Measurements from ENCODE around the gene RNGTT.

Gene RNGTT

DNA sequence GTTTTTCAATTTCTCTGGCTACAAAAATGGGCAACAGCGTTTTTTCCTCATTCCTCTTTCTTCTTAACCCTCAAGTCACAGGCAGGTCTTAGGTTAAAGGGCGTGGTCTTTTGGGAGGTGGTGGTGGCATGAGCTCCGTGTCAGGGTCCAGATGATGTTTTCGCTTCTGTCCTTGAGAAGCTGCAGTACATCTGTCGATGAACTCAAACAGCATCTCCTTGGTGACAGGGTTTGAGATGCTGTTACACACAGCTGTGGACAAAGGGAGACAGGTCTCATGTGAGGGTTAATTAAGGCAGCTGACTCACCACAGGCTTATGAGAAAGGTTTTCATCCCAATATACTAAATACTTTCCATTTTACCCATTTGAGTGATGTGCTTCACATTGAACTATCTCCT is 350.8 kb downstream of the RNGTT start:
- Histone ChIP-seq H3K4me3 (no peak overlapping the region), H3K9me3 (ENCODE audit: low read depth, low read length) (no peaks in the 10 kb centered on the region), H3K27ac (no peak overlapping the region), H3K9ac (ENCODE audit: insufficient read length) (no peak overlapping the region), H3K36me3 (ENCODE audit: insufficient read depth, low read length) (peaks cover 5% of the 10 kb centered on the region; the same call in 1 of the 2 replicates)
- DNase-seq (ENCODE audit: low read depth, low spot score) = no peak
- TF ChIP-seq FOXP2 (optimal IDR thresholded peaks at IDR 0.05; ENCODE audit: control extremely low read depth, extremely low read length, insufficient read depth) = no peak
- no peak for TF ChIP-seq EZH2 (IDR thresholded peaks at IDR 0.05)
- TF ChIP-seq POLR2AphosphoS5 (IDR thresholded peaks at IDR 0.05; ENCODE audit: borderline replicate concordance, low read depth, low read length) = no peak

DNA sequence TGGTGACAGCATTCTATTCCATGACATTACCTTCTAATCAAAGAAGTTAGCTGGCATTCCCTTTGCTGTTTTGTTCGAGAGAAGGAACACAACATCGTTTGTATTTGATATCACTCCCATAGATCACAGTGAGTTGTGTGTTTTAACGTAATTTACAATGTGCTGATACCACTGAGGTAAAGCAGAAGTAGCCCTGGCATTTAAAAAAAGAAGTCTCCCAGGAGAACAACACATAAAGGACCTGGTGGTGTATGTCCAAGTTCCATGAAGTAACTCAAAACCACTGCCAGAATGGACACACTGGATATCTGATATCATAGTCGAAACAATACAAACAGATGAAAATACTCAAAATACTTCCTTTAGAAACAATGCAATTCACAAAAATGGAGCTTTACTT is 351.7 kb downstream of the RNGTT start:
- Histone ChIP-seq H3K4me3 (no peak overlapping the region), H3K9ac (ENCODE audit: insufficient read length) (no peak overlapping the region), H3K36me3 (ENCODE audit: insufficient read depth, low read length) (peaks cover 5% of the 10 kb centered on the region; the same call in 1 of the 2 replicates), H3K27ac (no peak overlapping the region), H3K9me3 (ENCODE audit: low read depth, low read length) (no peaks in the 10 kb centered on the region)
- no peak for DNase-seq (ENCODE audit: low read depth, low spot score)
- TF ChIP-seq POLR2AphosphoS5 (IDR thresholded peaks at IDR 0.05; ENCODE audit: borderline replicate concordance, low read depth, low read length) (no peak), EZH2 (IDR thresholded peaks at IDR 0.05) (no peak), FOXP2 (optimal IDR thresholded peaks at IDR 0.05; ENCODE audit: control extremely low read depth, extremely low read length, insufficient read depth) (no peak)

DNA sequence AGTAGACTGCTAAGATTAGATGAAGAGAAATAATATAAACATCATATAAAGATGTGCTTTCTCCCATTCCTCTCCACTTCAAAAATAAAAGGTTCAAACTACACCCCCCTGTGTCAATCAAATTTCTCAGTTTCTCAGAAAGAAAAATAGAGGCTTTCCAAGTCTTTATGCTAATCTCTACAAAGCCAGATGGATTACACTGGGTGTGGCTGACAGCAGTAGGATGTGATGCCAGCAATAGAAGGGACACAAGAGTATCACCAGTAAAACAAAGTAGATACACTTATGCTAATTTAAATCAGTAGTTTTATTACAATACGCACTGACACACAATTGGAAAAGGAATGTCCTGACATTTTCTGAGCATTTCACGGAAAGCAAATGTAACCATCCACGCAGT is 353.4 kb downstream of the RNGTT start:
- peaks cover 5% of the 10 kb centered on the region; the same call in 1 of the 2 replicates for H3K36me3 ChIP-seq (ENCODE audit: insufficient read depth, low read length)
- H3K27ac ChIP-seq = no peak overlapping the region
- TF ChIP-seq POLR2AphosphoS5 (IDR thresholded peaks at IDR 0.05; ENCODE audit: borderline replicate concordance, low read depth, low read length) = no peak
- TF ChIP-seq FOXP2 (optimal IDR thresholded peaks at IDR 0.05; ENCODE audit: control extremely low read depth, extremely low read length, insufficient read depth) = no peak
- TF ChIP-seq EZH2 (IDR thresholded peaks at IDR 0.05) = no peak
- DNase-seq (ENCODE audit: low read depth, low spot score) = no peak
- no peaks in the 10 kb centered on the region for H3K9me3 ChIP-seq (ENCODE audit: low read depth, low read length)
- H3K4me3 ChIP-seq = no peak overlapping the region
- H3K9ac ChIP-seq (ENCODE audit: insufficient read length) = no peak overlapping the region

DNA sequence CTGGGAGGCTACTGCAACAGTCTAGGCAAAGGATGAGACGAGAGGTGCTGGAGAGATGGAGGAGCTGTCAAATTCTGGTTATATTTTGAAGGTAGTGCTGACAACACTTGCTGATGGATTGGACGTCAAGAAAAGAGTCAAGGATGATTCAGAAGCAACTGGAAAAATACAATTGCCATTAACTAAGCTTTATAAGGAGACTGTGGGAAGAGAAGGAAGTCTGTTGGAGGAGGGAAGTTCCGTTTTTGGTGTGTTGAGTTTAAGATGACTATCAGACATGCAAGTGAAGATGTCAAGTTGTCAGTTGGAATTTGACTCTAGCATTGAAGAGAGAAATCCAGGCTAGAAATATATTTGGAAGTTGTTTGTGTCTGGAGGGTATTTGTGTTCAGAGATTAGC is 358.1 kb downstream of the RNGTT start:
- Histone ChIP-seq H3K27ac (no peak overlapping the region), H3K4me3 (no peak overlapping the region), H3K9me3 (ENCODE audit: low read depth, low read length) (no peaks in the 10 kb centered on the region), H3K9ac (ENCODE audit: insufficient read length) (no peak overlapping the region), H3K36me3 (ENCODE audit: insufficient read depth, low read length) (no peaks in the 10 kb centered on the region)
- no peak for DNase-seq (ENCODE audit: low read depth, low spot score)
- no peak for TF ChIP-seq EZH2 (IDR thresholded peaks at IDR 0.05)
- TF ChIP-seq FOXP2 (optimal IDR thresholded peaks at IDR 0.05; ENCODE audit: control extremely low read depth, extremely low read length, insufficient read depth) = no peak
- TF ChIP-seq POLR2AphosphoS5 (IDR thresholded peaks at IDR 0.05; ENCODE audit: borderline replicate concordance, low read depth, low read length) = no peak

DNA sequence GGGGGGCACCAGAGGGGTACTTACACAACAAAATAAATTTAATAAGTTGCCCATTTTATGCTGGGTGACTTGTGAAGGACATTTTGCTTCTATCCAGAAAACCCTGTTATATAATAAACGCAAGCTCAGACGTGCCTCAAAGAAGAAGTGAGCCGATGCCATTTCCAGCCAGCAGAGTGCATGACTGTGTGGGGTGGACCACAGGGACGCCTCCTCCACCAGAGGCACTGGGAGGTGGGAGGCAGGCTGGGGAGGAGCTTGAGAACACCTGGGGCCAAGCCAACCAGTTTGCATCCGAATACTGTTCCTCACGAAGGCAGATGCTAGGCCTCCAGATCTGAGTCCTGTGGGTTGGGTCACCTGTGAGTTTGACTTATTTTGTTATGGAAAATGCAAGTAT is 363.8 kb downstream of the RNGTT start:
- H3K9ac ChIP-seq (ENCODE audit: insufficient read length) = no peak overlapping the region
- H3K4me3 ChIP-seq = no peak overlapping the region
- no peak overlapping the region for H3K27ac ChIP-seq
- no peaks in the 10 kb centered on the region for H3K36me3 ChIP-seq (ENCODE audit: insufficient read depth, low read length)
- no peak for DNase-seq (ENCODE audit: low read depth, low spot score)
- no peaks in the 10 kb centered on the region for H3K9me3 ChIP-seq (ENCODE audit: low read depth, low read length)
- TF ChIP-seq FOXP2 (optimal IDR thresholded peaks at IDR 0.05; ENCODE audit: control extremely low read depth, extremely low read length, insufficient read depth) = no peak
- TF ChIP-seq POLR2AphosphoS5 (IDR thresholded peaks at IDR 0.05; ENCODE audit: borderline replicate concordance, low read depth, low read length) = no peak
- no peak for TF ChIP-seq EZH2 (IDR thresholded peaks at IDR 0.05)

DNA sequence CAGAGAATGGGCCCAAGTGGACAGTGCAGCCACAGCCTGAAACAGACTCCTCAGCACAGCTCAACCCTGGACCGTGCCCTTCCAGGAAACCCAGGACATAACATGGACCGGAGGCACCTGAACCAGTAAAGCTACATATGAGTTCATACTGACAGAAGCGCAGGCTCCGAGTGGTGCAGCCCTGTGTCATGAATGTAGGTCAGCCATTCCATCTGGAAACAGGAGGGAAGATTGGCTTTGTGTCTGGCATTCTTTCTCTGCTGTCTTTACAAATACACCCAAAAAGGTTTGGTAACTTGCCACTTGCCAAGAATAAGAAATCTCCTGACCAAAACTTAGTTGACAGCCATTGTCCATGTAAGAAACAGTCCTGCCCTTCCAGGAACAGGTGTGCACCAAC is 366.6 kb downstream of the RNGTT start:
- no peak for DNase-seq (ENCODE audit: low read depth, low spot score)
- Histone ChIP-seq H3K9me3 (ENCODE audit: low read depth, low read length) (no peaks in the 10 kb centered on the region), H3K9ac (ENCODE audit: insufficient read length) (no peak overlapping the region), H3K27ac (no peak overlapping the region), H3K36me3 (ENCODE audit: insufficient read depth, low read length) (no peaks in the 10 kb centered on the region), H3K4me3 (no peak overlapping the region)
- TF ChIP-seq EZH2 (IDR thresholded peaks at IDR 0.05) (no peak), FOXP2 (optimal IDR thresholded peaks at IDR 0.05; ENCODE audit: control extremely low read depth, extremely low read length, insufficient read depth) (no peak), POLR2AphosphoS5 (IDR thresholded peaks at IDR 0.05; ENCODE audit: borderline replicate concordance, low read depth, low read length) (no peak)

DNA sequence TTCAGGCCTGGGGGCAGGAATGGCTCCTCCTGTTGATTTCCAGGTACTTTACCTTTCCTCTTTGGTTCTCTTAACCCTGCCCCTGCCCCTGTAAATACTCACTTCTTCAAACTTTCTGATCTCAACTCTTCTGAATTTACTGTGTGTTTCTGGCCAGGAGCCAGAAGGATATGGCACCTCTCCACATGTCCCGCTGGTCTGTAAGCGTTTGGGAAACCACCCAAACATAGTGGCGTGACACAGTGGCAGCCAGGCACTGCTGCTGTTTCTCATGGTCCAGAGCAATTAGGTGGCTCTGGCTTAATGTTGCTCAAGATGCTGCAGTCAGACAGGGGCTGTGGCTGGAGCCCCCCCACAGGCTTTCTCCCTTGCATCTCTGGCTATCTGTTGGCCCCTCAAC is 374.5 kb downstream of the RNGTT start:
- H3K4me3 ChIP-seq = no peak overlapping the region
- no peak for DNase-seq (ENCODE audit: low read depth, low spot score)
- no peak for TF ChIP-seq EZH2 (IDR thresholded peaks at IDR 0.05)
- no peak for TF ChIP-seq FOXP2 (optimal IDR thresholded peaks at IDR 0.05; ENCODE audit: control extremely low read depth, extremely low read length, insufficient read depth)
- no peak for TF ChIP-seq POLR2AphosphoS5 (IDR thresholded peaks at IDR 0.05; ENCODE audit: borderline replicate concordance, low read depth, low read length)
- H3K36me3 ChIP-seq (ENCODE audit: insufficient read depth, low read length) = no peaks in the 10 kb centered on the region
- H3K9me3 ChIP-seq (ENCODE audit: low read depth, low read length) = no peaks in the 10 kb centered on the region
- H3K9ac ChIP-seq (ENCODE audit: insufficient read length) = no peak overlapping the region
- no peak overlapping the region for H3K27ac ChIP-seq

DNA sequence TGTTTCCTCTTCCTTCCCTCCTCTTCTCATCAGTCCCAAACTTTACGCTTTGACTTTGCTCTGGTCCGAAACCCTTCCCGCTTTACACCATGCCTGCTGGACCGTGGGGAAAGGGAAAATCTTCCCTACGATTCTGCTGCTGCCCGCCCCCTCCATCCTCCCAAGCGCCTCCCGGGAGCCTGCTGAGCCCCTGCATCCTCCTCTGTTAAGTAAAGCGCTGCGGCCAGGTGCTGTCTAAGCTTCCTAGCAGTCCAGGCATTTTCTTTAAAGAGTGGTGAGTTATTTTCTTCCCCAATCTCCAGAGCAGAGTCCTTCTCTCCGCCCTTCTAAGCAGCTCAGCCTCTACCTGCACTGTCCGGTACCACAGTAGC is 376.3 kb downstream of the RNGTT start:
- Histone ChIP-seq H3K9ac (ENCODE audit: insufficient read length) (no peak overlapping the region), H3K36me3 (ENCODE audit: insufficient read depth, low read length) (no peaks in the 10 kb centered on the region), H3K4me3 (no peak overlapping the region), H3K9me3 (ENCODE audit: low read depth, low read length) (no peaks in the 10 kb centered on the region), H3K27ac (no peak overlapping the region)
- no peak for DNase-seq (ENCODE audit: low read depth, low spot score)
- TF ChIP-seq FOXP2 (optimal IDR thresholded peaks at IDR 0.05; ENCODE audit: control extremely low read depth, extremely low read length, insufficient read depth) (no peak), POLR2AphosphoS5 (IDR thresholded peaks at IDR 0.05; ENCODE audit: borderline replicate concordance, low read depth, low read length) (no peak), EZH2 (IDR thresholded peaks at IDR 0.05) (no peak)

DNA sequence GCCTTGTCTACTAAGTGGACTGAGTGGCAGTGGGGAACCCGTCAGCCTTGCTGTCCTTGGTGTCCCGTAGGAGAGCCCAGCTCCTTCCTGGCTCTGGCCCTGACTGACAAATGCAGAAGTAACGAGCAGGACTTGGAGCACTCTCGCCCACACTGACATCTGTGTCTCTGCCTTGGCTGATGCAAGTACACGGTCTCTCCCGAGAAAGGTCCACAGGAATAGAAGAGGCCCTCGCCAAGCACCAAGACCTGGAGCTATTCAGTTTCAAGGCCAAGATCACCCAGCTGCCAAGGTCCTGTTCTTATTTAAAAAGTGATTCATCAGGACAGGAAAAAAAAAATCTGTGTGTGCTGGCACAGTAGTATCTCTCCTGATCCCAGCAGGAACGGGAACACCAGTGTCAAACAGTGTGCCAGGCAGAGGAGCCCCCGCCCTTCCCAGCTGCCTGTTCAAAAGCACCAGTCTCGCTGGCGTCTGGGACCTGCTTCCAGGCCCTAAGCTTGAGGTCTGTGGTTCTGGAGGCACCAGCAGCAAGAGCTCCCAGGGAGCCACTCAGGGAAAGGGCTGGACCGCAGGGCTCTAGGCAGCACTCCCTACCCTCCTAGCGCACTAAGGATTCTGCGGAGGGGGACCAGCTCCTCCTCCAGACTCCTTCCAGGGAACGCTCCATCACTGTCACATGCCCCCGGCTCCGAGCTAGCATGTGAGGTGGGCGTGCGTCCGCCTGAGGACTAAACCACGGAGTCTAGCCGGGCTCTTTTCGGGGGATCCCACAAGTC is 376.9 kb downstream of the RNGTT start:
- Histone ChIP-seq H3K36me3 (ENCODE audit: insufficient read depth, low read length) (no peaks in the 10 kb centered on the region), H3K9me3 (ENCODE audit: low read depth, low read length) (no peaks in the 10 kb centered on the region), H3K4me3 (no peak overlapping the region), H3K27ac (no peak overlapping the region), H3K9ac (ENCODE audit: insufficient read length) (no peak overlapping the region)
- DNase-seq (ENCODE audit: low read depth, low spot score) = no peak
- no peak for TF ChIP-seq FOXP2 (optimal IDR thresholded peaks at IDR 0.05; ENCODE audit: control extremely low read depth, extremely low read length, insufficient read depth)
- no peak for TF ChIP-seq POLR2AphosphoS5 (IDR thresholded peaks at IDR 0.05; ENCODE audit: borderline replicate concordance, low read depth, low read length)
- TF ChIP-seq EZH2 (IDR thresholded peaks at IDR 0.05) = no peak
